PFSK-1 (cell line): ENCODE measurements around the gene LRRC32.

Source experiments
- FOXP2 ChIP-seq: optimal IDR thresholded peaks from 2 replicates; pipeline ENCODE3; 2011; ENCODE audit warnings: borderline replicate concordance, control low read depth, inconsistent platforms; ENCODE audit not compliant: insufficient read depth; ENCODE audit errors: extremely low read length, extremely low read depth
- POLR2AphosphoS5 ChIP-seq: IDR thresholded peaks from 2 replicates; pipeline ENCODE4 v1.6.1; 2012; ENCODE audit warnings: low read depth, mild to moderate bottlenecking, control low read depth, low read length, moderate library complexity
- REST ChIP-seq, 2 experiments: IDR thresholded peaks; 2 replicates each; pipeline versions ENCODE4 v1.6.1 to v1.8.0; 2011 to 2012; ENCODE audit warnings: low read depth in 2 of 2, low read length in 2 of 2, control low read depth in 1 of 2, inconsistent platforms in 1 of 2, mild to moderate bottlenecking in 1 of 2, moderate library complexity in 1 of 2; ENCODE audit not compliant: insufficient read depth in 1 of 2
- SIN3A ChIP-seq: IDR thresholded peaks from 2 replicates; pipeline ENCODE4 v1.6.1; 2012; ENCODE audit warnings: mild to moderate bottlenecking, low read length, moderate library complexity, borderline replicate concordance; ENCODE audit not compliant: insufficient read depth
- TAF1 ChIP-seq: IDR thresholded peaks from 2 replicates; pipeline ENCODE4 v1.6.1; 2012; ENCODE audit warnings: low read length, control low read depth, borderline replicate concordance; ENCODE audit not compliant: insufficient read depth

The LRRC32 gene

GRCh38 chr11:76665921-76666351 is 4.6 kb downstream of the LRRC32 start:
- TF ChIP-seq TAF1 (no peak), REST (IDR thresholded peaks at IDR 0.05; ENCODE audit: insufficient read depth in 1 of 2, low read depth in 2 of 2, low read length in 2 of 2) (no peak), POLR2AphosphoS5 (no peak), FOXP2 (no peak), SIN3A (no peak)

- TF ChIP-seq FOXP2 (no peak), SIN3A (no peak), REST (IDR thresholded peaks at IDR 0.05; ENCODE audit: insufficient read depth in 1 of 2, low read depth in 2 of 2, low read length in 2 of 2) (no peak), POLR2AphosphoS5 (no peak), TAF1 (no peak)
Observed at GRCh38 chr11:76665172-76665571, 5.4 kb downstream of the LRRC32 start.

- TF ChIP-seq REST (IDR thresholded peaks at IDR 0.05; ENCODE audit: insufficient read depth in 1 of 2, low read depth in 2 of 2, low read length in 2 of 2) (no peak), SIN3A (no peak), TAF1 (no peak), POLR2AphosphoS5 (no peak), FOXP2 (no peak)
Observed at GRCh38 chr11:76664578-76665061, 5.9 kb downstream of the LRRC32 start.

GRCh38 chr11:76663912-76664440 is 6.6 kb downstream of the LRRC32 start:
- TF ChIP-seq FOXP2 (no peak), REST (IDR thresholded peaks at IDR 0.05; ENCODE audit: insufficient read depth in 1 of 2, low read depth in 2 of 2, low read length in 2 of 2) (no peak), POLR2AphosphoS5 (no peak), SIN3A (no peak), TAF1 (no peak)

GRCh38 chr11:76663486-76663810 is 7.1 kb downstream of the LRRC32 start:
- TF ChIP-seq REST (IDR thresholded peaks at IDR 0.05; ENCODE audit: insufficient read depth in 1 of 2, low read depth in 2 of 2, low read length in 2 of 2): no peak
- no peak for TF ChIP-seq SIN3A
- TF ChIP-seq FOXP2: no peak
- TF ChIP-seq POLR2AphosphoS5: no peak
- TF ChIP-seq TAF1: no peak
